GM19397 (cell line): ENCODE data around the gene IMP3.

Source experiments
- ATAC-seq: cut with Tn5 transposase; IDR thresholded peaks from one replicate; pipeline ENCODE4 v1.9.1; 2021; ENCODE audit warnings: mild to moderate bottlenecking, moderate library complexity; ENCODE audit not compliant: unreplicated experiment

IMP3 gene

GRCh38 chr15:75625542-75626347 lies 14.3 kb downstream of the IMP3 start, which contains the start of gene SNUPN:
Gene SNUPN (minus strand): TSS chr15:75625725. CDS start chr15:75621051, 4,674 bp downstream.
- ATAC-seq: peak; percentile 78

- no peak for ATAC-seq
Measured at GRCh38 chr15:75622505-75622904, 17.5 kb downstream of the IMP3 start.

GRCh38 chr15:75620841-75621391 lies 19.1 kb downstream of the IMP3 start:
- no peak for ATAC-seq

- no peak for ATAC-seq
Measured at GRCh38 chr15:75620058-75620820, 19.8 kb downstream of the IMP3 start.

GRCh38 chr15:75616766-75617165 lies 23.3 kb downstream of the IMP3 start:
- ATAC-seq: no peak

GRCh38 chr15:75606711-75607699 lies 33.0 kb downstream of the IMP3 start:
- ATAC-seq: no peak

- ATAC-seq: no peak
Measured at GRCh38 chr15:75606026-75606425, 34.0 kb downstream of the IMP3 start.

GRCh38 chr15:75599401-75599800 lies 40.6 kb downstream of the IMP3 start:
- ATAC-seq: no peak

- no peak for ATAC-seq
Measured at GRCh38 chr15:75598361-75598760, 41.7 kb downstream of the IMP3 start.

GRCh38 chr15:75597667-75598341 lies 42.2 kb downstream of the IMP3 start:
- ATAC-seq: no peak

- no peak for ATAC-seq
Measured at GRCh38 chr15:75596703-75597345, 43.2 kb downstream of the IMP3 start.

GRCh38 chr15:75594276-75594675 lies 45.7 kb downstream of the IMP3 start:
- no peak for ATAC-seq

- no peak for ATAC-seq
Measured at GRCh38 chr15:75591655-75592364, 48.2 kb downstream of the IMP3 start.

- ATAC-seq: no peak
Measured at GRCh38 chr15:75590239-75590638, 49.8 kb downstream of the IMP3 start.
